Measurements from ENCODE around the gene HSPA2. TPM values are rescaled to one million over a fixed set of nuclear protein-coding genes. Genes with fewer than 3 reads are reported as not detected.

The HSPA2 gene
- total and polyA plus RNA-seq, 2 of the 13 experiments (the other 11 are each of a cell fraction or from before 2014, with no cell fraction given) = 0.15 to 0.27 TPM

GRCh38 chr14:64501411-64502171 lies 39.0 kb upstream of the HSPA2 start (continued):
- TF ChIP-seq NR2F1 (CRISPR knock-in tag; IDR thresholded peaks at IDR 0.05) = no peak
- no peak for TF ChIP-seq GATAD1 (CRISPR knock-in tag; IDR thresholded peaks at IDR 0.05)
- TF ChIP-seq FOXA3 (CRISPR knock-in tag; IDR thresholded peaks at IDR 0.05) = no peak
- TF ChIP-seq GATAD2A (CRISPR knock-in tag; IDR thresholded peaks at IDR 0.05) = peak; percentile 19; the same call in 1 of the 2 replicates
- TF ChIP-seq DNMT3B (CRISPR knock-in tag; conservative IDR thresholded peaks at IDR 0.05) = no peak
- TF ChIP-seq ZNF879 (CRISPR knock-in tag; IDR thresholded peaks at IDR 0.05) = no peak
- TF ChIP-seq LCORL (IDR thresholded peaks at IDR 0.05) = no peak
- peak; percentile 50; the same call in 1 of the 2 replicates for TF ChIP-seq LCORL (CRISPR knock-in tag; IDR thresholded peaks at IDR 0.05)
- 0 out of 2 replicates have a peak, but pooled peaks have one; percentile 57 for TF ChIP-seq ZNF614 (CRISPR knock-in tag; IDR thresholded peaks at IDR 0.05; ENCODE audit: borderline replicate concordance)
- TF ChIP-seq ZNF431 (CRISPR knock-in tag; IDR thresholded peaks at IDR 0.05; ENCODE audit: borderline replicate concordance, low read depth) = no peak
- peak; percentile 15 for TF ChIP-seq XRCC5 (optimal IDR thresholded peaks at IDR 0.05; ENCODE audit: low read length)
- no peak for TF ChIP-seq SMARCE1 (IDR thresholded peaks at IDR 0.05; ENCODE audit: borderline replicate concordance)
- no peak for TF ChIP-seq IKZF4 (CRISPR knock-in tag; IDR thresholded peaks at IDR 0.05; ENCODE audit: borderline replicate concordance, low read depth, not compliant biosample characterization)
- peak; percentile 47 for TF ChIP-seq ASH2L (IDR thresholded peaks at IDR 0.05; ENCODE audit: insufficient read length, low read depth, low read length)
- TF ChIP-seq HMGXB3 (CRISPR knock-in tag; IDR thresholded peaks at IDR 0.05; ENCODE audit: borderline replicate concordance) = no peak
- TF ChIP-seq ZNF335 (CRISPR knock-in tag; IDR thresholded peaks at IDR 0.05) = 0 out of 2 replicates have a peak, but pooled peaks have one; percentile 38
- TF ChIP-seq STAT6 (CRISPR knock-in tag; IDR thresholded peaks at IDR 0.05; ENCODE audit: borderline replicate concordance) = no peak
- no peak for TF ChIP-seq GLI4 (CRISPR knock-in tag; IDR thresholded peaks at IDR 0.05; ENCODE audit: borderline replicate concordance)
- TF ChIP-seq, protein P1, sequence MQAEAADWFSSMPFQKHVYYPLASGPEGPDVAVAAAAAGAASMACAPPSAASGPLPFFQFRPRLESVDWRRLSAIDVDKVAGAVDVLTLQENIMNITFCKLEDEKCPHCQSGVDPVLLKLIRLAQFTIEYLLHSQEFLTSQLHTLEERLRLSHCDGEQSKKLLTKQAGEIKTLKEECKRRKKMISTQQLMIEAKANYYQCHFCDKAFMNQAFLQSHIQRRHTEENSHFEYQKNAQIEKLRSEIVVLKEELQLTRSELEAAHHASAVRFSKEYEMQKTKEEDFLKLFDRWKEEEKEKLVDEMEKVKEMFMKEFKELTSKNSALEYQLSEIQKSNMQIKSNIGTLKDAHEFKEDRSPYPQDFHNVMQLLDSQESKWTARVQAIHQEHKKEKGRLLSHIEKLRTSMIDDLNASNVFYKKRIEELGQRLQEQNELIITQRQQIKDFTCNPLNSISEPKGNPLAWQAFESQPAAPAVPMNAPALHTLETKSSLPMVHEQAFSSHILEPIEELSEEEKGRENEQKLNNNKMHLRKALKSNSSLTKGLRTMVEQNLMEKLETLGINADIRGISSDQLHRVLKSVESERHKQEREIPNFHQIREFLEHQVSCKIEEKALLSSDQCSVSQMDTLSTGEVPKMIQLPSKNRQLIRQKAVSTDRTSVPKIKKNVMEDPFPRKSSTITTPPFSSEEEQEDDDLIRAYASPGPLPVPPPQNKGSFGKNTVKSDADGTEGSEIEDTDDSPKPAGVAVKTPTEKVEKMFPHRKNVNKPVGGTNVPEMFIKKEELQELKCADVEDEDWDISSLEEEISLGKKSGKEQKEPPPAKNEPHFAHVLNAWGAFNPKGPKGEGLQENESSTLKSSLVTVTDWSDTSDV (CRISPR knock-in tag; IDR thresholded peaks at IDR 0.05) = no peak
- 0 out of 2 replicates have a peak, but pooled peaks have one; percentile 14 for TF ChIP-seq ELF3 (CRISPR knock-in tag; IDR thresholded peaks at IDR 0.05)
